Tibial artery (tissue), 4 donors: ENCODE measurements around the gene B3GALT6.

Experiments
- DNase-seq, 2 donors: peaks; one replicate each; pipeline ENCODE4 v3.0.0-alpha.2; 2019
- H3K27ac ChIP-seq, 2 donors: fragments of 200-600 bp; sonication (generic) in 1 of 2; 1 replicate in 1 of 2; 2 replicates in 1 of 2; pipeline ENCODE4 v1.5.1; 2018 to 2019; ENCODE audit warnings: mild to moderate bottlenecking in 1 of 2
- H3K27me3 ChIP-seq, 2 donors: fragments of 200-600 bp; sonication (generic) in 1 of 2; one replicate each; pipeline versions ENCODE4 v1.5.1 to v1.6.0; 2016 to 2019
- H3K36me3 ChIP-seq, 3 donors: fragments of 200-600 bp; sonication (generic) in 2 of 3; one replicate each; pipeline ENCODE4 v1.5.1; 2016 to 2019; ENCODE audit warnings: mild to moderate bottlenecking in 2 of 3
- H3K4me1 ChIP-seq, 4 donors: fragments of 200-600 bp; sonication (generic) in 2 of 4; 1 replicate in 3 of 4; 2 replicates in 1 of 4; pipeline ENCODE4 v1.5.1; 2016 to 2019
- H3K4me3 ChIP-seq, 2 donors: fragments of 200-600 bp; sonication (generic) in 1 of 2; 1 replicate in 1 of 2; 2 replicates in 1 of 2; pipeline ENCODE4 v1.5.1; 2018 to 2019; ENCODE audit warnings: mild to moderate bottlenecking in 2 of 2
- H3K9me3 ChIP-seq, 3 donors: fragments of 200-600 bp; sonication (generic) in 1 of 3; one replicate each; pipeline ENCODE4 v1.5.1; 2016 to 2019
- CTCF ChIP-seq, 2 experiments: fragments of 200-600 bp in 1 of 2; fragments of 450-650 bp in 1 of 2; IDR thresholded peaks; one replicate each; pipeline ENCODE4 v1.5.1; 2017 to 2019; ENCODE audit warnings: antibody characterized with exemption in 2 of 2, mild to moderate bottlenecking in 1 of 2, moderate library complexity in 1 of 2
- intact Hi-C: fragments of 100-400 bp; cut with DNase I; formaldehyde crosslinking; loops from one replicate; pipeline ENCODE4 v1.15.0; 2023; ENCODE audit warnings: low total_unique reads

Gene B3GALT6

GRCh38 chr1:1199961-1200875, 31.8 kb upstream of the B3GALT6 start:
- TF ChIP-seq CTCF (IDR thresholded peaks at IDR 0.05): no peak
- H3K36me3 ChIP-seq: no peaks in the 10 kb centered on the region
- H3K9me3 ChIP-seq: peaks cover 0 to 3% (median 0%) of the 10 kb centered on the region in 3 donors
- H3K27ac ChIP-seq: no peak overlapping the region
- intact Hi-C loops: no loop called here
- DNase-seq: no peak
- peaks cover 0 to 69% of the 10 kb centered on the region in 2 donors for H3K27me3 ChIP-seq
- H3K4me1 ChIP-seq: peaks cover 0 to 10% (median 9%) of the 10 kb centered on the region in 4 donors
- H3K4me3 ChIP-seq: no peak overlapping the region

GRCh38 chr1:1200876-1201810, 30.9 kb upstream of the B3GALT6 start:
- Histone ChIP-seq H3K4me3 (peak overlapping the region; percentile 36 to 50), H3K4me1 (peaks cover 0 to 15% (median 12%) of the 10 kb centered on the region in 4 donors), H3K9me3 (no peaks in the 10 kb centered on the region), H3K27ac (no peak overlapping the region), H3K27me3 (peaks cover 0 to 78% of the 10 kb centered on the region in 2 donors), H3K36me3 (no peaks in the 10 kb centered on the region)
- intact Hi-C loops: no loop called here
- no peak for DNase-seq
- no peak for TF ChIP-seq CTCF (IDR thresholded peaks at IDR 0.05)

- H3K4me1 ChIP-seq: peaks cover 0 to 31% (median 20%) of the 10 kb centered on the region in 4 donors
- DNase-seq: no peak
- no peak overlapping the region for H3K27ac ChIP-seq
- peaks cover 0 to 92% of the 10 kb centered on the region in 2 donors for H3K27me3 ChIP-seq
- no peaks in the 10 kb centered on the region for H3K9me3 ChIP-seq
- intact Hi-C loops: no loop called here
- no peak overlapping the region for H3K4me3 ChIP-seq
- no peaks in the 10 kb centered on the region for H3K36me3 ChIP-seq
- no peak for TF ChIP-seq CTCF (IDR thresholded peaks at IDR 0.05)
Measured at GRCh38 chr1:1202831-1203560, 29.0 kb upstream of the B3GALT6 start.

- Histone ChIP-seq H3K27ac (no peak overlapping the region), H3K36me3 (no peaks in the 10 kb centered on the region), H3K27me3 (peaks cover 0 to 92% of the 10 kb centered on the region in 2 donors), H3K4me1 (peaks cover 0 to 39% (median 27%) of the 10 kb centered on the region in 4 donors), H3K9me3 (no peaks in the 10 kb centered on the region), H3K4me3 (no peak overlapping the region)
- TF ChIP-seq CTCF (IDR thresholded peaks at IDR 0.05): no peak
- intact Hi-C loops: no loop called here
- DNase-seq: no peak
Measured at GRCh38 chr1:1203561-1204424, 28.2 kb upstream of the B3GALT6 start.
